GM21576 (cell line): ENCODE data around the gene TESK2.
"Not testable (repeated sequence)": the region's sequence is repeated elsewhere in the genome, so short reads cannot be mapped to it uniquely, and the experiment has no call there.

Experiments used
- ATAC-seq: cut with Tn5 transposase; IDR thresholded peaks from one replicate; pipeline ENCODE4 v1.9.1; 2021; ENCODE audit warnings: mild to moderate bottlenecking, moderate library complexity; ENCODE audit not compliant: unreplicated experiment

TESK2 gene

GRCh38 chr1:45474194-45474593 is 16.8 kb downstream of the TESK2 start:
- not testable (repeated sequence) for ATAC-seq

- ATAC-seq: no peak
These were observed 17.7 kb downstream of the TESK2 start for GRCh38 chr1:45473302-45473701.

GRCh38 chr1:45470306-45470798 is 20.6 kb downstream of the TESK2 start:
- no peak for ATAC-seq

- ATAC-seq: not testable (repeated sequence)
These were observed 23.6 kb downstream of the TESK2 start for GRCh38 chr1:45467353-45467752.

- ATAC-seq: no peak
These were observed 25.7 kb downstream of the TESK2 start for GRCh38 chr1:45465277-45465676.

GRCh38 chr1:45458894-45459293 is 32.1 kb downstream of the TESK2 start:
- ATAC-seq: no peak

GRCh38 chr1:45456531-45456930 is 34.4 kb downstream of the TESK2 start:
- ATAC-seq: no peak

- ATAC-seq: no peak
These were observed 35.8 kb downstream of the TESK2 start for GRCh38 chr1:45455162-45455561.

GRCh38 chr1:45454464-45454863 is 36.5 kb downstream of the TESK2 start:
- ATAC-seq: no peak

- ATAC-seq: no peak
These were observed 38.5 kb downstream of the TESK2 start for GRCh38 chr1:45452503-45452902.

GRCh38 chr1:45448357-45448756 is 42.6 kb downstream of the TESK2 start:
- no peak for ATAC-seq

GRCh38 chr1:45446950-45447672 is 43.9 kb downstream of the TESK2 start:
- no peak for ATAC-seq

GRCh38 chr1:45446530-45446929 is 44.4 kb downstream of the TESK2 start:
- no peak for ATAC-seq

GRCh38 chr1:45444609-45445131 is 46.3 kb downstream of the TESK2 start:
- no peak for ATAC-seq

- no peak for ATAC-seq
These were observed 47.1 kb downstream of the TESK2 start for GRCh38 chr1:45443580-45444446.

- no peak for ATAC-seq
These were observed 48.7 kb downstream of the TESK2 start for GRCh38 chr1:45442272-45442671.

GRCh38 chr1:45437323-45437722 is 53.6 kb downstream of the TESK2 start:
- ATAC-seq: no peak

- ATAC-seq: no peak
These were observed 60.5 kb downstream of the TESK2 start for GRCh38 chr1:45430490-45430889.

GRCh38 chr1:45429561-45430159 is 61.3 kb downstream of the TESK2 start:
- ATAC-seq: no peak

- ATAC-seq: no peak
These were observed 66.9 kb downstream of the TESK2 start for GRCh38 chr1:45423906-45424678.

- ATAC-seq: no peak
These were observed 69.0 kb downstream of the TESK2 start for GRCh38 chr1:45421935-45422334.
